ENCODE results near the gene MMP14. TPM values are rescaled to one million over a fixed set of nuclear protein-coding genes. Genes with fewer than 3 reads are reported as not detected.

The MMP14 gene
- total RNA-seq, 1 experiment from 2014 or later = 57.2 TPM

- no peaks in the 10 kb centered on the region for H3K4me1 Mint-ChIP-seq (ENCODE audit: low read depth, unreplicated experiment)
- no peak for DNase-seq
- ChIA-PET POLR2A (no interaction called here), CTCF (no interaction called here)
- intact Hi-C loops (cut with micrococcal nuclease; ENCODE audit: unreplicated experiment) = no loop called here
- Histone ChIP-seq H3K4me3 (ENCODE audit: low read depth, low read length) (no peak overlapping the region), H3K27me3 (replicated peaks; ENCODE audit: control insufficient read depth, insufficient read depth, low read length) (no peaks in the 10 kb centered on the region), H3K9me3 (no peaks in the 10 kb centered on the region), H3K4me1 (peaks cover 9% of the 10 kb centered on the region; the same call in 1 of the 2 replicates), H3K36me3 (ENCODE audit: control insufficient read depth, insufficient read depth, low read length) (no peaks in the 10 kb centered on the region)
- no peak for TF ChIP-seq CTCF (IDR thresholded peaks at IDR 0.05; ENCODE audit: insufficient read depth in 1 of 2, low read depth in 1 of 2, low read length in 1 of 2, severe bottlenecking in 1 of 2, unreplicated experiment in 1 of 2)
- H3K36me3 Mint-ChIP-seq (ENCODE audit: insufficient read depth, unreplicated experiment) = peaks cover 5% of the 10 kb centered on the region
- H3K4me3 Mint-ChIP-seq (ENCODE audit: unreplicated experiment) = no peak overlapping the region
- no TSS peak for BruUV-seq (replicated peaks)
- no peak overlapping the region for H3K27ac Mint-ChIP-seq (ENCODE audit: unreplicated experiment)
- H3K27me3 Mint-ChIP-seq (ENCODE audit: insufficient read depth, unreplicated experiment) = no peaks in the 10 kb centered on the region
- no peaks in the 10 kb centered on the region for H3K9me3 Mint-ChIP-seq (ENCODE audit: unreplicated experiment)
These were observed 30.5 kb downstream of the MMP14 start for GRCh38 chr14:22866874-22867273.

- no peaks in the 10 kb centered on the region for H3K9me3 ChIP-seq
- DNase-seq = no peak
- no TSS peak for BruUV-seq (replicated peaks)
- H3K36me3 ChIP-seq (ENCODE audit: control insufficient read depth, insufficient read depth, low read length) = peaks cover 7% of the 10 kb centered on the region; the same call in 1 of the 2 replicates
- Mint-ChIP-seq H3K36me3 (ENCODE audit: insufficient read depth, unreplicated experiment) (peaks cover 15% of the 10 kb centered on the region), H3K4me1 (ENCODE audit: low read depth, unreplicated experiment) (peaks cover 8% of the 10 kb centered on the region), H3K27ac (ENCODE audit: unreplicated experiment) (peak overlapping the region; percentile 87), H3K9me3 (ENCODE audit: unreplicated experiment) (no peaks in the 10 kb centered on the region), H3K27me3 (ENCODE audit: insufficient read depth, unreplicated experiment) (no peaks in the 10 kb centered on the region), H3K4me3 (ENCODE audit: unreplicated experiment) (peak overlapping the region; percentile 82)
- ChIA-PET POLR2A (interaction anchor here (0.5 to 1.6 kb wide), 6 partner anchors 11 to 282 kb away, joined by 3 to 11 read pairs (median 5); partner anchors contain the start of genes DAD1 and PRMT5), CTCF (interaction anchor here (0.5 to 1.9 kb wide), 9 partner anchors 11 to 52 kb away, joined by 3 to 10 read pairs (median 5); no protein-coding TSS in a partner anchor)
- peak overlapping the region; percentile 91 for H3K4me3 ChIP-seq (ENCODE audit: low read depth, low read length)
- intact Hi-C loops (cut with micrococcal nuclease; ENCODE audit: unreplicated experiment) = loop anchor here (5.0 kb wide), 3 partner anchors 46 to 309 kb away; partner anchors contain the start of genes AJUBA and RBM23
- no peak for TF ChIP-seq CTCF (IDR thresholded peaks at IDR 0.05; ENCODE audit: insufficient read depth in 1 of 2, low read depth in 1 of 2, low read length in 1 of 2, severe bottlenecking in 1 of 2, unreplicated experiment in 1 of 2)
- H3K4me1 ChIP-seq = peaks cover 9% of the 10 kb centered on the region; the same call in 1 of the 2 replicates
- H3K27me3 ChIP-seq (replicated peaks; ENCODE audit: control insufficient read depth, insufficient read depth, low read length) = no peaks in the 10 kb centered on the region
These were observed 34.4 kb downstream of the MMP14 start for GRCh38 chr14:22870811-22871223.

DNA sequence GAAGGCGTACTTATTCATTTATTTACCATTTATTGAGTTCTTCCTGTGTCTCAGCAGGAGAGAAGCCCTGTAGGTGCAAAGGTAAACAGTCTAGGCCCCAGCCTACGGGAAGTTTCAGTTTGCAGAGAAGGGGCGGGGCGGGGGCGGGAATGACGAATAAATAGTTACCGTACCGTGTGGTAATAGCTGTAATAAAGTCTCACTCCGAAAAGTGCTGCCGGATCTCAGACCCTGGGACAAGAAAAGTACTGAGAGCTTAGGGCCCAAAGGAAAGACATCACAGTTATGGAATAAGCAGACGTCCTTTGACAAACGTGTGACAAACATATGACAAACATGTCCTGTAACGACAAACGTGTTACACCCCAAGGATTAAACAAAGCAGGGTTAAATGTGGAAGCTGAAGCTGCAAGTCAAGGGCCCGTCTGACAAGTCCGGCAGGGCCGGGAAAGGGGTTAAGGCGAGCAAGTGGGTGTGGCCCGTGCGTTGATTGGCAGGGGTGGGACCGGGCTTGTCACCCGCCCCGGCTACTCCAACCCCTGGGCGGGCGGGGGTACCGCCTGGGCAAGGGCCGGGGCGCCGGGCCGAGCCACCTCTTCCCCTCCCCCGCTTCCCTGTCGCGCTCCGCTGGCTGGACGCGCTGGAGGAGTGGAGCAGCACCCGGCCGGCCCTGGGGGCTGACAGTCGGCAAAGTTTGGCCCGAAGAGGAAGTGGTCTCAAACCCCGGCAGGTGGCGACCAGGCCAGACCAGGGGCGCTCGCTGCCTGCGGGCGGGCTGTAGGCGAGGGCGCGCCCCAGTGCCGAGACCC lies 35.0 kb downstream of the MMP14 start, which contains the start of gene LRP10:
Gene LRP10 (plus strand): TSS at position 517 of the 809 bp plus-strand sequence. CDS start 564 bp downstream, outside the sequence.
- no peaks in the 10 kb centered on the region for H3K9me3 Mint-ChIP-seq (ENCODE audit: unreplicated experiment)
- TF ChIP-seq CTCF (IDR thresholded peaks at IDR 0.05; ENCODE audit: insufficient read depth in 1 of 2, low read depth in 1 of 2, low read length in 1 of 2, severe bottlenecking in 1 of 2, unreplicated experiment in 1 of 2) = no peak
- H3K4me3 ChIP-seq (ENCODE audit: low read depth, low read length) = peak within 1 kb of the TSS; percentile 91
- peak within 1 kb of the TSS; percentile 92 for H3K27ac Mint-ChIP-seq (ENCODE audit: unreplicated experiment)
- peak; percentile 97 to 98 for DNase-seq
- peaks cover 9% of the 10 kb centered on the region; the same call in 1 of the 2 replicates for H3K4me1 ChIP-seq
- CTCF ChIA-PET = interaction anchor here (0.5 to 1.9 kb wide), 15 partner anchors 10 to 486 kb away, joined by 3 to 10 read pairs (median 4); no protein-coding TSS in a partner anchor
- H3K36me3 Mint-ChIP-seq (ENCODE audit: insufficient read depth, unreplicated experiment) = peaks cover 19% of the 10 kb centered on the region
- H3K27me3 Mint-ChIP-seq (ENCODE audit: insufficient read depth, unreplicated experiment) = no peaks in the 10 kb centered on the region
- H3K4me1 Mint-ChIP-seq (ENCODE audit: low read depth, unreplicated experiment) = peaks cover 8% of the 10 kb centered on the region
- POLR2A ChIA-PET = interaction anchor here (0.5 to 1.6 kb wide), 8 partner anchors 12 to 282 kb away, joined by 3 to 11 read pairs (median 4); partner anchors contain the start of genes DAD1 and PRMT5
- intact Hi-C loops (cut with micrococcal nuclease; ENCODE audit: unreplicated experiment) = loop anchor here (1.0 to 5.0 kb wide), 5 partner anchors 29 to 309 kb away; partner anchors contain the start of genes AJUBA and RBM23
- BruUV-seq (replicated peaks) = TSS peak; percentile 70
- H3K36me3 ChIP-seq (ENCODE audit: control insufficient read depth, insufficient read depth, low read length) = peaks cover 7% of the 10 kb centered on the region; the same call in 1 of the 2 replicates
- H3K9me3 ChIP-seq = no peaks in the 10 kb centered on the region
- peak within 1 kb of the TSS; percentile 82 for H3K4me3 Mint-ChIP-seq (ENCODE audit: unreplicated experiment)
- no peaks in the 10 kb centered on the region for H3K27me3 ChIP-seq (replicated peaks; ENCODE audit: control insufficient read depth, insufficient read depth, low read length)

Data from Caco-2 (cell line).